H9 (cell line): ENCODE data around the gene MCU. TPM values are rescaled to one million over a fixed set of nuclear protein-coding genes. Genes with fewer than 3 reads are reported as not detected.

ENCODE experiments used
- DNase-seq: peaks from one replicate; pipeline ENCODE4 v3.0.0-alpha.2; 2017
- H2AFZ ChIP-seq: one replicate; pipeline ENCODE4 v1.6.1; 2013; ENCODE audit warnings: mild to moderate bottlenecking, low read length, control low read depth, moderate library complexity
- H2AK5ac ChIP-seq: 2 replicates; pipeline ENCODE4 v1.6.1; 2013; ENCODE audit warnings: low read length, control low read depth, mixed read lengths; ENCODE audit not compliant: insufficient read length
- H2BK120ac ChIP-seq: one replicate; pipeline ENCODE4 v1.6.1; 2013; ENCODE audit warnings: low read depth, mild to moderate bottlenecking, low read length, control low read depth, inconsistent platforms; ENCODE audit not compliant: poor library complexity, severe bottlenecking
- H2BK12ac ChIP-seq: 2 replicates; pipeline ENCODE4 v1.6.1; 2013; ENCODE audit warnings: low read length, control low read depth, mixed read lengths, low read depth; ENCODE audit not compliant: insufficient read length
- H2BK15ac ChIP-seq: 2 replicates; pipeline ENCODE4 v1.6.1; 2013; ENCODE audit warnings: low read depth, low read length, control low read depth
- H2BK20ac ChIP-seq: one replicate; pipeline ENCODE4 v1.6.1; 2013; ENCODE audit warnings: low read depth, mild to moderate bottlenecking, low read length, control low read depth, inconsistent platforms; ENCODE audit not compliant: poor library complexity, severe bottlenecking
- H2BK5ac ChIP-seq: 2 replicates; pipeline ENCODE4 v1.6.1; 2013; ENCODE audit warnings: low read length, control low read depth, mixed read lengths; ENCODE audit not compliant: insufficient read length
- H3K14ac ChIP-seq: 2 replicates; pipeline ENCODE4 v1.6.1; 2013; ENCODE audit warnings: low read length, control low read depth; ENCODE audit not compliant: insufficient read depth
- H3K18ac ChIP-seq: 2 replicates; pipeline ENCODE4 v1.6.1; 2013; ENCODE audit warnings: low read depth, mild to moderate bottlenecking, mixed read lengths, low read length, control low read depth; ENCODE audit not compliant: insufficient read length
- H3K23ac ChIP-seq: 2 replicates; pipeline ENCODE4 v1.6.1; 2013; ENCODE audit warnings: low read length, control low read depth, mixed read lengths, low read depth; ENCODE audit not compliant: insufficient read length
- H3K23me2 ChIP-seq: 2 replicates; pipeline ENCODE4 v1.6.1; 2013; ENCODE audit warnings: low read depth, mild to moderate bottlenecking, mixed read lengths, low read length, control low read depth; ENCODE audit not compliant: insufficient read length, poor library complexity, severe bottlenecking
- H3K27ac ChIP-seq: 2 replicates; pipeline ENCODE4 v1.5.1; 2013; ENCODE audit warnings: low read length, control low read depth, mixed read lengths, low read depth; ENCODE audit not compliant: insufficient read length
- H3K27me3 ChIP-seq: 2 replicates; pipeline ENCODE4 v1.6.1; 2013; ENCODE audit warnings: low read length, control low read depth, inconsistent platforms; ENCODE audit not compliant: insufficient read depth
- H3K4ac ChIP-seq: 2 replicates; pipeline ENCODE4 v1.6.1; 2013; ENCODE audit warnings: low read depth, mild to moderate bottlenecking, control low read depth, inconsistent platforms, low read length, moderate library complexity
- H3K4me1 ChIP-seq: 2 replicates; pipeline ENCODE4 v1.6.1; 2013; ENCODE audit warnings: low read length, control low read depth, inconsistent platforms; ENCODE audit not compliant: insufficient read depth
- H3K4me2 ChIP-seq: 2 replicates; pipeline ENCODE4 v1.6.1; 2013; ENCODE audit warnings: low read length, control low read depth, mixed read lengths; ENCODE audit not compliant: insufficient read length, insufficient read depth
- H3K56ac ChIP-seq: 2 replicates; pipeline ENCODE4 v1.6.1; 2013; ENCODE audit warnings: low read depth, mild to moderate bottlenecking, mixed read lengths, low read length, control low read depth; ENCODE audit not compliant: insufficient read length
- H3K79me1 ChIP-seq: 2 replicates; pipeline ENCODE4 v1.6.1; 2013; ENCODE audit warnings: low read depth, mild to moderate bottlenecking, moderate library complexity, low read length, control low read depth, inconsistent platforms; ENCODE audit not compliant: insufficient read depth, poor library complexity, severe bottlenecking
- H3K79me2 ChIP-seq: 2 replicates; pipeline ENCODE4 v1.6.1; 2013; ENCODE audit warnings: low read length, control low read depth, inconsistent platforms; ENCODE audit not compliant: insufficient read depth
- H3K9ac ChIP-seq: 2 replicates; pipeline ENCODE4 v1.6.1; 2013; ENCODE audit warnings: low read length, control low read depth, mixed read lengths; ENCODE audit not compliant: insufficient read length; ENCODE audit errors: extremely low read depth
- H3K9me3 ChIP-seq: one replicate; pipeline ENCODE4 v1.6.1; 2013; ENCODE audit warnings: low read depth, low read length, inconsistent platforms; ENCODE audit not compliant: control insufficient read depth
- H3T11ph ChIP-seq: one replicate; pipeline ENCODE4 v1.6.1; 2013; ENCODE audit warnings: mild to moderate bottlenecking, low read length, control low read depth, inconsistent platforms
- H4K20me1 ChIP-seq: one replicate; pipeline ENCODE4 v1.6.1; 2013; ENCODE audit not compliant: control insufficient read depth, insufficient read length, insufficient read depth
- H4K5ac ChIP-seq: 2 replicates; pipeline ENCODE4 v1.6.1; 2013; ENCODE audit warnings: low read depth, mild to moderate bottlenecking, mixed read lengths, low read length, control low read depth; ENCODE audit not compliant: insufficient read length
- H4K8ac ChIP-seq: replicated peaks from 2 replicates; pipeline ENCODE4 v1.6.1; 2013; ENCODE audit warnings: low read length, control low read depth, mixed read lengths, low read depth; ENCODE audit not compliant: insufficient read length
- H4K91ac ChIP-seq: 2 replicates; pipeline ENCODE4 v1.6.1; 2013; ENCODE audit warnings: low read depth, mild to moderate bottlenecking, moderate library complexity, mixed read lengths, low read length, control low read depth; ENCODE audit not compliant: insufficient read length
- H3K27ac Mint-ChIP-seq, 3 experiments: 2 replicates in 2 of 3; 3 replicates in 1 of 3; pipeline ENCODE4 v1.8.0; 2020 to 2021; ENCODE audit warnings: mixed read lengths in 3 of 3, mild to moderate bottlenecking in 1 of 3, moderate library complexity in 1 of 3
- H3K27me3 Mint-ChIP-seq: 2 replicates; pipeline ENCODE4 v1.8.0; 2021; ENCODE audit warnings: low read depth, mild to moderate bottlenecking, moderate library complexity, mixed read lengths
- H3K36me3 Mint-ChIP-seq, 3 experiments: 2 replicates in 2 of 3; 3 replicates in 1 of 3; pipeline ENCODE4 v1.8.0; 2020 to 2021; ENCODE audit warnings: low read depth in 3 of 3, mixed read lengths in 3 of 3; ENCODE audit not compliant: insufficient read depth in 1 of 3
- H3K4me1 Mint-ChIP-seq, 2 experiments: 2 replicates each; pipeline ENCODE4 v1.8.0; 2020; ENCODE audit warnings: mixed read lengths in 2 of 2
- H3K4me3 Mint-ChIP-seq, 2 experiments: 2 replicates in 1 of 2; 3 replicates in 1 of 2; pipeline ENCODE4 v1.8.0; 2020 to 2021; ENCODE audit warnings: mild to moderate bottlenecking in 2 of 2, mixed read lengths in 2 of 2, moderate library complexity in 1 of 2
- H3K9me3 Mint-ChIP-seq, 2 experiments: 2 replicates in 1 of 2; 3 replicates in 1 of 2; pipeline ENCODE4 v1.8.0; 2020; ENCODE audit warnings: mild to moderate bottlenecking in 2 of 2, mixed read lengths in 2 of 2, moderate library complexity in 1 of 2
- CTCF ChIP-seq: fragments of 200-600 bp; sonication (generic); conservative IDR thresholded peaks from 3 replicates; pipeline ENCODE4 v1.8.0; 2021; ENCODE audit warnings: antibody characterized with exemption, mild to moderate bottlenecking
- WGBS: extraction: QIAGEN DNeasy Blood & Tissue Kit; methylation state at CpG from one replicate; pipeline ENCODE4 v1.1.7; 2013; ENCODE audit warnings: missing lambda C conversion rate, low lambda C conversion rate, mixed read lengths; ENCODE audit not compliant: insufficient read length; ENCODE audit errors: extremely low coverage; 5-methylcytosine and 5-hydroxymethylcytosine counted together
- total RNA-seq: library from RNA; stranded (reverse); gene quantifications from 2 replicates; pipeline ENCODE4 v1.2.1, GENCODE V29; 2021

Gene MCU
- total RNA-seq, 1 experiment from 2014 or later, result 36.6 TPM

- no peak overlapping the region for H4K5ac ChIP-seq
- Mint-ChIP-seq H3K27ac (peak overlapping the region in 2 of 3 experiments; percentile 45 to 52; a peak in 4 of 7 replicates), H3K4me1 (peaks cover 12 to 18% of the 10 kb centered on the region in 2 experiments), H3K4me3 (no peak overlapping the region), H3K36me3 (peaks cover 16 to 41% (median 21%) of the 10 kb centered on the region in 3 experiments), H3K27me3 (no peaks in the 10 kb centered on the region), H3K9me3 (peaks cover 23 to 24% of the 10 kb centered on the region in 2 experiments)
- no peak overlapping the region for H2AK5ac ChIP-seq
- no peaks in the 10 kb centered on the region for H3K27me3 ChIP-seq
- H4K8ac ChIP-seq, result no peak overlapping the region
- no peak overlapping the region for H4K91ac ChIP-seq
- no peaks in the 10 kb centered on the region for H3K79me1 ChIP-seq
- WGBS, result no CpG with 5 or more reads among the region's 1 CpG
- no peaks in the 10 kb centered on the region; the same call in 1 of the 2 replicates for H3K4me1 ChIP-seq
- no peak overlapping the region for H3K56ac ChIP-seq
- H2BK120ac ChIP-seq, result no peak overlapping the region
- H3K14ac ChIP-seq, result no peak overlapping the region
- H3T11ph ChIP-seq, result no peak overlapping the region
- TF ChIP-seq CTCF, result no peak
- no peaks in the 10 kb centered on the region for H3K23me2 ChIP-seq
- no peak overlapping the region for H2BK20ac ChIP-seq
- H3K23ac ChIP-seq, result no peak overlapping the region
- no peak overlapping the region for H2BK5ac ChIP-seq
- no peak overlapping the region for H2BK12ac ChIP-seq
- H3K9ac ChIP-seq, result no peak overlapping the region
- H3K79me2 ChIP-seq, result no peaks in the 10 kb centered on the region
- H4K20me1 ChIP-seq, result no peaks in the 10 kb centered on the region
- no peak overlapping the region for H2AFZ ChIP-seq
- no peak overlapping the region for H3K4ac ChIP-seq
- no peak overlapping the region for H2BK15ac ChIP-seq
- no peak overlapping the region for H3K27ac ChIP-seq
- no peak overlapping the region for H3K4me2 ChIP-seq
- H3K9me3 ChIP-seq, result no peaks in the 10 kb centered on the region
- no peak overlapping the region for H3K18ac ChIP-seq
- no peak for DNase-seq
Measured at GRCh38 chr10:72772031-72772430, 80.1 kb downstream of the MCU start.
